ENCODE measurements around the gene CDC25A. TPM values are rescaled to one million over a fixed set of nuclear protein-coding genes. Genes with fewer than 3 reads are reported as not detected.
"Not testable (repeated sequence)": the region's sequence is repeated elsewhere in the genome, so short reads cannot be mapped to it uniquely, and the experiment has no call there.

Gene CDC25A
- total and polyA plus RNA-seq, 2 of the 13 experiments (the other 11 are each of a cell fraction or from before 2014, with no cell fraction given), result 7.9 to 45.4 TPM

GRCh38 chr3:48112813-48113212 is 75.4 kb downstream of the CDC25A start:
- DNase-seq (ENCODE audit: low spot score) (no peak), ATAC-seq (no peak), FAIRE-seq (no peak)
- in situ Hi-C loops (cut with HindIII; ENCODE audit: extremely low pct_ligation_motif_present, low pct_unique_long_range_greater_than_20kb) (no loop called here), intact Hi-C loops (cut with micrococcal nuclease; ENCODE audit: unreplicated experiment) (no loop called here)
- H3K9me3 ChIP-seq (ENCODE audit: low read length), result peaks cover 14% of the 10 kb centered on the region
- no peak overlapping the region for H2AFZ ChIP-seq (ENCODE audit: low read length)
- H3K36me3 ChIP-seq (replicated peaks in 1 of 2; ENCODE audit: control insufficient read depth in 1 of 2, insufficient read depth in 2 of 2, low read length in 2 of 2), result no peaks in the 10 kb centered on the region
- ChIA-PET POLR2A (interaction anchor here (2.2 kb wide), 1 partner anchor 24 kb away, joined by 8 read pairs; no protein-coding TSS in a partner anchor), CTCF (ENCODE audit: low intra/inter-chr PET ratio, low total read pairs) (no interaction called here)
- no peaks in the 10 kb centered on the region for H3K79me2 ChIP-seq (ENCODE audit: insufficient read depth, low read length)
- no peaks in the 10 kb centered on the region for H4K20me1 ChIP-seq (ENCODE audit: insufficient read depth, low read length)
- 57% methylated on average over 1 of the region's 1 CpG for WGBS (ENCODE audit: low lambda C conversion rate)
- H3K4me1 ChIP-seq (ENCODE audit: insufficient read depth, low read length), result peaks cover under 1% of the 10 kb centered on the region; the same call in 1 of the 2 replicates
- no peak overlapping the region for H3K27ac ChIP-seq (ENCODE audit: extremely low read length, insufficient read depth, low read length)
- no peak for TF ChIP-seq NFKBIZ (CRISPR knock-in tag; IDR thresholded peaks at IDR 0.05)
- TF ChIP-seq GABPB1 (CRISPR knock-in tag; IDR thresholded peaks at IDR 0.05), result no peak
- no peak for TF ChIP-seq ZSCAN20 (CRISPR knock-in tag; IDR thresholded peaks at IDR 0.05; ENCODE audit: borderline replicate concordance)
- no peak for TF ChIP-seq HDAC1 (CRISPR knock-in tag; IDR thresholded peaks at IDR 0.05)
- TF ChIP-seq GZF1 (CRISPR knock-in tag; IDR thresholded peaks at IDR 0.05), result no peak
- TF ChIP-seq ZNF143 (CRISPR knock-in tag; IDR thresholded peaks at IDR 0.05), result no peak
- no peak for TF ChIP-seq ATF7-NPFF (CRISPR knock-in tag; IDR thresholded peaks at IDR 0.05; ENCODE audit: low read depth)
- no peak for TF ChIP-seq ZKSCAN8 (CRISPR knock-in tag; IDR thresholded peaks at IDR 0.05; ENCODE audit: borderline replicate concordance)
- TF ChIP-seq ZFY (CRISPR knock-in tag; IDR thresholded peaks at IDR 0.05), result no peak
- TF ChIP-seq SSRP1 (CRISPR knock-in tag; IDR thresholded peaks at IDR 0.05), result no peak
- TF ChIP-seq CERS6 (CRISPR knock-in tag; IDR thresholded peaks at IDR 0.05), result no peak
- TF ChIP-seq ELF1 (CRISPR knock-in tag; IDR thresholded peaks at IDR 0.05), result no peak
- no peak for TF ChIP-seq TBP (CRISPR knock-in tag; IDR thresholded peaks at IDR 0.05)
- TF ChIP-seq ZNF563 (CRISPR knock-in tag; IDR thresholded peaks at IDR 0.05), result no peak
- TF ChIP-seq ATF4 (CRISPR knock-in tag; IDR thresholded peaks at IDR 0.05), result no peak
- no peak for TF ChIP-seq NR1H2 (CRISPR knock-in tag; IDR thresholded peaks at IDR 0.05; ENCODE audit: borderline replicate concordance, low read depth)
- no peak for TF ChIP-seq NR0B2 (CRISPR knock-in tag; IDR thresholded peaks at IDR 0.05)
- TF ChIP-seq CENPX (CRISPR knock-in tag; IDR thresholded peaks at IDR 0.05), result no peak
- no peak for TF ChIP-seq ETV6 (CRISPR knock-in tag; conservative IDR thresholded peaks at IDR 0.05)
- H3K4me3 ChIP-seq (replicated peaks in 1 of 3; ENCODE audit: insufficient read depth in 1 of 3, low read depth in 2 of 3, low read length in 3 of 3), result no peak overlapping the region
- BruUV-seq (replicated peaks), result no TSS peak
- no peaks in the 10 kb centered on the region; a peak in 1 of 5 replicates for H3K27me3 ChIP-seq (ENCODE audit: control insufficient read depth in 1 of 2, insufficient read depth in 2 of 2, low read length in 2 of 2)
- no peak overlapping the region for H3K9ac ChIP-seq (ENCODE audit: insufficient read depth, low read depth, low read length)
- no peak overlapping the region for H3K4me2 ChIP-seq (ENCODE audit: low read depth, low read length)

- BruUV-seq (replicated peaks); in situ Hi-C loops (cut with HindIII; ENCODE audit: extremely low pct_ligation_motif_present, low pct_unique_long_range_greater_than_20kb); H4K20me1 ChIP-seq (ENCODE audit: insufficient read depth, low read length); DNase-seq (ENCODE audit: low spot score); H3K27me3 ChIP-seq (ENCODE audit: control insufficient read depth in 1 of 2, insufficient read depth in 2 of 2, low read length in 2 of 2); intact Hi-C loops (cut with micrococcal nuclease; ENCODE audit: unreplicated experiment); H2AFZ ChIP-seq (ENCODE audit: low read length); H3K4me2 ChIP-seq (ENCODE audit: low read depth, low read length); CTCF ChIA-PET (ENCODE audit: low intra/inter-chr PET ratio, low total read pairs); H3K27ac ChIP-seq (ENCODE audit: extremely low read length, insufficient read depth, low read length); H3K4me3 ChIP-seq (replicated peaks in 1 of 3; ENCODE audit: insufficient read depth in 1 of 3, low read depth in 2 of 3, low read length in 3 of 3); ATAC-seq; H3K79me2 ChIP-seq (ENCODE audit: insufficient read depth, low read length); H3K36me3 ChIP-seq (replicated peaks in 1 of 2; ENCODE audit: control insufficient read depth in 1 of 2, insufficient read depth in 2 of 2, low read length in 2 of 2); FAIRE-seq; H3K4me1 ChIP-seq (ENCODE audit: insufficient read depth, low read length); H3K9ac ChIP-seq (ENCODE audit: insufficient read depth, low read depth, low read length): not testable (repeated sequence)
- 83% methylated on average over 8 of the region's 8 CpGs for WGBS (ENCODE audit: low lambda C conversion rate)
- peaks cover 14% of the 10 kb centered on the region for H3K9me3 ChIP-seq (ENCODE audit: low read length)
- POLR2A ChIA-PET, result interaction anchor here (2.2 kb wide), 1 partner anchor 23 kb away, joined by 8 read pairs; no protein-coding TSS in a partner anchor
Measured at GRCh38 chr3:48112108-48112791, 76.0 kb downstream of the CDC25A start.
